ENCODE measurements around the gene PPP2CA.
"Not testable (repeated sequence)": the region's sequence is repeated elsewhere in the genome, so short reads cannot be mapped to it uniquely, and the experiment has no call there.

PPP2CA gene

GRCh38 chr5:134188092-134188491, 37.8 kb downstream of the PPP2CA start:
- no peak for DNase-seq

GRCh38 chr5:134184155-134185135, 41.4 kb downstream of the PPP2CA start:
- no peak for DNase-seq

GRCh38 chr5:134183481-134183880, 42.4 kb downstream of the PPP2CA start:
- no peak for DNase-seq

- DNase-seq = no peak
Observed at GRCh38 chr5:134178096-134178419, 47.8 kb downstream of the PPP2CA start.

GRCh38 chr5:134177369-134178095, 48.3 kb downstream of the PPP2CA start:
- DNase-seq = no peak

- peak; percentile 53 for DNase-seq
Observed at GRCh38 chr5:134176511-134177368, 49.1 kb downstream of the PPP2CA start, which contains the start of gene SKP1. Gene SKP1 (minus strand): TSS chr5:134176950. CDS start chr5:134174022, 2,928 bp downstream.

- DNase-seq = no peak
Observed at GRCh38 chr5:134175921-134176510, 49.9 kb downstream of the PPP2CA start.

GRCh38 chr5:134174841-134175839, 50.7 kb downstream of the PPP2CA start:
- DNase-seq = no peak

GRCh38 chr5:134171972-134172371, 53.9 kb downstream of the PPP2CA start:
- no peak for DNase-seq

GRCh38 chr5:134162592-134162991, 63.3 kb downstream of the PPP2CA start:
- no peak for DNase-seq

GRCh38 chr5:134161513-134162395, 64.1 kb downstream of the PPP2CA start:
- DNase-seq = no peak

GRCh38 chr5:134153657-134154056, 72.2 kb downstream of the PPP2CA start:
- DNase-seq = no peak

GRCh38 chr5:134153241-134153640, 72.6 kb downstream of the PPP2CA start:
- no peak for DNase-seq

- not testable (repeated sequence) for DNase-seq
Observed at GRCh38 chr5:134152173-134152832, 73.6 kb downstream of the PPP2CA start.

- DNase-seq = no peak
Observed at GRCh38 chr5:134151723-134152122, 74.2 kb downstream of the PPP2CA start.

GRCh38 chr5:134149571-134150303, 76.1 kb downstream of the PPP2CA start:
- no peak for DNase-seq

- DNase-seq = no peak
Observed at GRCh38 chr5:134148986-134149539, 76.8 kb downstream of the PPP2CA start.

- DNase-seq = no peak
Observed at GRCh38 chr5:134148316-134148715, 77.6 kb downstream of the PPP2CA start.

Data from NCI-H1048 (cell line).